Measurements from ENCODE around the gene RNU11. TPM values are rescaled to one million over a fixed set of nuclear protein-coding genes. Genes with fewer than 3 reads are reported as not detected.
"Not testable (repeated sequence)": the region's sequence is repeated elsewhere in the genome, so short reads cannot be mapped to it uniquely, and the experiment has no call there.

Gene RNU11
- total and polyA plus RNA-seq, 3 donors from 2014 or later, result not detected

DNA sequence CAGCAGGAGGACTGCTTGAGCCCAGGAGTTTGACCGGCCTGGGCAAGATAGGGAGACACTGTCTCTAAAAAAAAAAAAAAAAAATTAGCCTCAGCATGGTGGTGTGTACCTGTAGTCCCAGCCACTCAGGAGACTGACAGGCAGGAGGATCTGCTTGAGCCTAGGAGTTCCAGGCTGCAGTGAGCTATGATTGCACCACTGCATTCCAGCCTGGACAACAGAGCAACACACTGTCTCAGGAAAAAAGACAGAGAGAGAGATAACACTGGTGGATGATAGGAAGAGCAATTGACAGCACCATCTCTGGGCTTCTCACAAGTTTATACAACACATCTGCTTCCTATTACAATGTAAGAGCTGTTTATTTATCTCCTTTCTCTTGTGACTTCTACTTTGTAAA lies 2.4 kb upstream of the RNU11 start:
- H3K4me1 ChIP-seq, result no peaks in the 10 kb centered on the region
- intact Hi-C loops (cut with DNase I; ENCODE audit: low total_unique reads), result no loop called here
- H3K4me3 ChIP-seq, result no peak overlapping the region
- H3K27me3 ChIP-seq, result no peaks in the 10 kb centered on the region
- H3K9me3 ChIP-seq, result no peaks in the 10 kb centered on the region
- DNase-seq, result no peak
- no peaks in the 10 kb centered on the region for H3K36me3 ChIP-seq (ENCODE audit: low read depth, missing control alignments)
- 71 to 100% methylated on average over 1 of the region's 1 CpG for WGBS, 2 donors
- TF ChIP-seq, protein P1, sequence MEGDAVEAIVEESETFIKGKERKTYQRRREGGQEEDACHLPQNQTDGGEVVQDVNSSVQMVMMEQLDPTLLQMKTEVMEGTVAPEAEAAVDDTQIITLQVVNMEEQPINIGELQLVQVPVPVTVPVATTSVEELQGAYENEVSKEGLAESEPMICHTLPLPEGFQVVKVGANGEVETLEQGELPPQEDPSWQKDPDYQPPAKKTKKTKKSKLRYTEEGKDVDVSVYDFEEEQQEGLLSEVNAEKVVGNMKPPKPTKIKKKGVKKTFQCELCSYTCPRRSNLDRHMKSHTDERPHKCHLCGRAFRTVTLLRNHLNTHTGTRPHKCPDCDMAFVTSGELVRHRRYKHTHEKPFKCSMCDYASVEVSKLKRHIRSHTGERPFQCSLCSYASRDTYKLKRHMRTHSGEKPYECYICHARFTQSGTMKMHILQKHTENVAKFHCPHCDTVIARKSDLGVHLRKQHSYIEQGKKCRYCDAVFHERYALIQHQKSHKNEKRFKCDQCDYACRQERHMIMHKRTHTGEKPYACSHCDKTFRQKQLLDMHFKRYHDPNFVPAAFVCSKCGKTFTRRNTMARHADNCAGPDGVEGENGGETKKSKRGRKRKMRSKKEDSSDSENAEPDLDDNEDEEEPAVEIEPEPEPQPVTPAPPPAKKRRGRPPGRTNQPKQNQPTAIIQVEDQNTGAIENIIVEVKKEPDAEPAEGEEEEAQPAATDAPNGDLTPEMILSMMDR (IDR thresholded peaks at IDR 0.05), result no peak
- TF ChIP-seq POLR2A (IDR thresholded peaks at IDR 0.05), result no peak
- no peak overlapping the region for H3K27ac ChIP-seq

DNA sequence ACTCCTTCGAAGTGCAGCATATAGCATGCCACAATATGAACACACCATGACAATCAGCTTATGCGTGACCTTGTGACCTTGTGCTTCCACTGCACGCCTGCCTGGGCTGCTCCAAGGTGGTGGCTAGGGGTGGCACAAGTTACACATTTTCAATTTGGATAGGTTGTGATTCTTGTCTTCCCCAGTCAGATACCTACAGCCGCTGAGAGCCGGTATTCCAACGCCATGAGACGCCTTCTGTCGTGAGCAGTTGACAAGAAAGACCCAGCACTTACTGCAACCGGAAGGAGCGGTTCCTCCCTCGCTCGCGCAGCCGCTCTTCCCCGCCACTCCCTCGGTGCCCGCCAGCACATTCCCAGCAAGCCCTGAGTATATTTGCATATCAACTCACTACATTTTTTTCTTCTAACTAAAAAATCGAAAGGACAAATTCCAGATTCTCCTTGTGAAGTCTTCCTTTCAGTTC lies 359 bp upstream of the RNU11 start:
- Histone ChIP-seq H3K4me1 (no peaks in the 10 kb centered on the region), H3K27ac (peak overlapping the region; percentile 90 to 92), H3K4me3 (peak overlapping the region; percentile 32 to 42), H3K9me3 (no peaks in the 10 kb centered on the region), H3K36me3 (ENCODE audit: low read depth, missing control alignments) (no peaks in the 10 kb centered on the region), H3K27me3 (no peaks in the 10 kb centered on the region)
- WGBS, 2 donors, result 1 to 2% methylated on average over 18 of the region's 18 CpGs
- TF ChIP-seq, protein P1 (IDR thresholded peaks at IDR 0.05), result no peak
- no peak for TF ChIP-seq POLR2A (IDR thresholded peaks at IDR 0.05)
- intact Hi-C loops (cut with DNase I; ENCODE audit: low total_unique reads), result no loop called here
- DNase-seq, result peak; percentile 91

DNA sequence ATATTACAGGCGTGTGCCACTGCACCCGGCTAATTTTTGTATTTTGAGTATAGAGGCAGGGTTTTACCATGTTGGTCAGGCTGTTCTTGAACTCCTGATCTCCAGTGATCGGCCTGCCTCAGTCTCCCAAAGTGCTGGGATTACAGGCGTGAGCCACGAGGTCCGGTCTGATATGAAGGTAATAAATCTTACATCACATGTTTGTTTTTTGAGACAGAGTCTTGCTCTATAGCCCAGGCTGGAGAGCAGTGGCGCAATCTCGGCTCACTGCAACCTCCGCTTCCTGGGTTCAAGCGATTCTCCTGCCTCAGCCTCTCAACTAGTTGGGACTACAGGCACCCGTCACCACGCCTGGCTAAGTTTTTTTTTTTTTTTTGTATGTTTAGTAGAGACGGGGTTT lies 4.7 kb downstream of the RNU11 start:
- H3K4me1 ChIP-seq; H3K36me3 ChIP-seq (ENCODE audit: low read depth, missing control alignments); DNase-seq; H3K27ac ChIP-seq; H3K4me3 ChIP-seq; intact Hi-C loops (cut with DNase I; ENCODE audit: low total_unique reads); H3K9me3 ChIP-seq; H3K27me3 ChIP-seq: not testable (repeated sequence)
- 80 to 84% methylated on average over 13 of the region's 13 CpGs for WGBS, 2 donors

DNA sequence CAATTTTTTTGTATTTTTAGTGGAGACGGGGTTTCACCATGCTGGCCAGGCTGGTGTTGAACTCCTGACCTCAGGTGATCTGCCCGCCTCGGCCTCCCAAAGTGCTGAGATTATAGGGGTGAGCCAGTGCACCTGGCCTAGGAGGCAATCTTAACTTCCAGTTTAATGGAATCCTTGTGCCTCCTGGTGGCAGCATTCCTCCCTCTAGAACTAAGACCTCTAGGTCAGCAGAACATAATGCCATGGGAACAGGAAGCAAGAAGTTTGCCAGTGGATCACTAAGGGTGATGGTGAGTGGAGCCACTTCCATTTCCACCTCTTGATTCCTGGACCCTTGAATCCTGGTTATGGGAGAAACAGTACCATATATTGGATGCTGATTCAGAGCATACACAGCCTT lies 5.5 kb downstream of the RNU11 start:
- H3K4me3 ChIP-seq; H3K4me1 ChIP-seq; H3K36me3 ChIP-seq (ENCODE audit: low read depth, missing control alignments); intact Hi-C loops (cut with DNase I; ENCODE audit: low total_unique reads); H3K27me3 ChIP-seq; H3K27ac ChIP-seq; H3K9me3 ChIP-seq: not testable (repeated sequence)
- WGBS, 2 donors, result 73 to 81% methylated on average over 3 of the region's 3 CpGs
- peak; percentile 60 for DNase-seq
- TF ChIP-seq, protein P1 (IDR thresholded peaks at IDR 0.05), result peak in 1 of 3 experiments; percentile 15

DNA sequence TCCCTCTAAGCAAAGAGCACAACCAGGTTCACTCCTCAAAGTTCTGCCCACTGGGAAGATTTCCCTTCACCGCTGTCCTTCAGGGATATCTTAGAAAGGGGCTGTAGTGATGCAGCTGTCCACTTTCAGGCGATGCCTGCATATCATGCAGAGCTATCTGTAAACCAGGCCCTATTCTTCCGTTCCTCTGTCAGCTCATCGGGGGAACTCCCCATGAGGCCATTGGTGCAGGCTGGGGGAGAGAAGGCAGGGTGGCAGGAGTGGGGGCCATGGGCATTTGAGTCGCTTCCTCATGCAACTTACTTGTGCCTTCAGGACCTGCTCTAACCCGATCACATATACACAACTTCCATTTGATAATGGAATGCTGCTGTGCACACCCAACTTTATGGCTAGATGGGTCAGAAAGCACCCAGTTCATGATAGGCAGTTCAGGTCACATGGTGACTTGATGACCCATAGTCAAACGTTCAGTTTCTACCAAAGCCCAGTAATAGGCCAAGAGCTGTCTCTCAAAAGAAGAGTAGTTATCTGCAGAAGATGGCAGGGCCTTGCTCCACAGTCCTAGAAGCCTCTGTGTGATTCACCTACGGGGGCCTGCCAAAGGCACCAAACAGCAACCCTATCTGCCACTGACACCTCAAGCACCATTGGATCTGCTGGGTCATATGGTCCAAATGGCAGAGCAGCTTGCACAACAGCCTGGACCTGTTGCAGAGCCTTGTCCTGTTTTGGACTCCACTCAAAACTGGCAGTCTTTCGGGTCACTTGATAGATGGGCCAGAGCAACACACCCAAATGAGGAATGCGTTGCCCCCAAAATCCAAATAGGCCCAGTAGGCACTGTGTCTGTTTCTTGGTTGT lies 7.3 kb downstream of the RNU11 start:
- H3K27me3 ChIP-seq; H3K9me3 ChIP-seq; intact Hi-C loops (cut with DNase I; ENCODE audit: low total_unique reads); H3K4me1 ChIP-seq; H3K36me3 ChIP-seq (ENCODE audit: low read depth, missing control alignments); DNase-seq; H3K4me3 ChIP-seq; H3K27ac ChIP-seq: not testable (repeated sequence)
- 80 to 83% methylated on average over 8 to 10 of the region's 10 CpGs for WGBS, 2 donors

DNA sequence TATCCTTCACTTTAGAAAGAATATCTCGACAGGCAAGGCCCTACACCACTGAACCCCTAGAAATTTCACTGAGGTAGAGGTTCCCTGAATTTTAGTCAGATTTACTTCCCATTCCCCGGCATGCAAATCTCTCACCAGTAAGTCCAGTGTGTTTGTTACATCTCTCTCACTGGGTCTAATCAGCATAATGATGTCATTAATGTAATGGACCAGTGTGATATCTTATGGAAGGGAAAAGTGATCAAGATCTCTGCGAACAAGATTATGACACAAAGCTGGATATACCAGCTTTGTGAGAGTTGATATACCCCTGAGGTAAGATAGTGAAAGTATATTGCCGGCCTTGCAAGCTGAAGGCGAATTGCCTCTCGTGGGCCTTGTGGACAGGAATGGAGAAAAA lies 7.9 kb downstream of the RNU11 start:
- no peak overlapping the region for H3K4me3 ChIP-seq
- 91 to 98% methylated on average over 6 of the region's 6 CpGs for WGBS, 2 donors
- H3K4me1 ChIP-seq, result no peaks in the 10 kb centered on the region
- TF ChIP-seq, protein P1 (IDR thresholded peaks at IDR 0.05), result no peak
- no peak for TF ChIP-seq POLR2A (IDR thresholded peaks at IDR 0.05)
- intact Hi-C loops (cut with DNase I; ENCODE audit: low total_unique reads), result no loop called here
- no peaks in the 10 kb centered on the region for H3K27me3 ChIP-seq
- H3K36me3 ChIP-seq (ENCODE audit: low read depth, missing control alignments), result no peaks in the 10 kb centered on the region
- H3K9me3 ChIP-seq, result no peaks in the 10 kb centered on the region
- H3K27ac ChIP-seq, result no peak overlapping the region
- DNase-seq, result no peak

All from testis (tissue), 3 donors.